Measurements from ENCODE around the gene FRMD3.

FRMD3 gene

GRCh38 chr9:83433846-83434245 is 104.4 kb downstream of the FRMD3 start:
- no peak for DNase-seq (ENCODE audit: low read depth in 2 of 2)

DNA sequence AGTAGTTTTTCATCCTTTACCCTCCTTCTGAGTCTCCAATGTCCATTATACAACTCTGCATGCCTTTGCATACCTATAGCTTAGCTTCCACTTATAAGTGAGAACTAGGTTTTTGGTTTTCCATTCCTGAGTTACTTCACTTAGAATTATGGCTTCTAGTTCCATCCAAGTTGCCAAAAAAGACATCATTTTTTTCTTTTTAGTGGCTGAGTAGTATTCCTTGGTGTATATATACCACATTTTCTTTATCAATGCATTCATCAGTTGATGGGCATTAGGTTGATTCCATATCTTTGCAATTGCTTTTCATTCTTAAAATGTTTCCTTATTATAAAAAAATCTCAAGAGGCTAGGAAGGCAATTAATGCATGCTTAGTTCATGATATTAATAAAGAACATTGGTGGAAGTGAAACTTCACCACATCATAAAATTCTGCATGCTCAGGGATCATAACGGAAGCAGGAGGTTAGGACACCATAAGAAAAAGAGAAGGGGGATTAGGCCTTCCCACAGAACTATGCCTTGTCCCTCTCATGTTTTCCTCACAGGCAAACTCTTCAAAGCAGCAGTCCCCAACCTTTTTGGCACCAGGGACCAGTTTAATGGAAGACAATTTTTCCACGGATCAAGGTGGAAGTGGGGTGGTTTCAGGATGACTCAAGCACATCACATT is 105.2 kb downstream of the FRMD3 start:
- no peak for DNase-seq (ENCODE audit: low read depth in 2 of 2)

GRCh38 chr9:83432104-83432627 is 106.0 kb downstream of the FRMD3 start:
- DNase-seq (ENCODE audit: low read depth in 2 of 2): no peak

- no peak for DNase-seq (ENCODE audit: low read depth in 2 of 2)
Observed at GRCh38 chr9:83431101-83432060, 106.8 kb downstream of the FRMD3 start.

DNA sequence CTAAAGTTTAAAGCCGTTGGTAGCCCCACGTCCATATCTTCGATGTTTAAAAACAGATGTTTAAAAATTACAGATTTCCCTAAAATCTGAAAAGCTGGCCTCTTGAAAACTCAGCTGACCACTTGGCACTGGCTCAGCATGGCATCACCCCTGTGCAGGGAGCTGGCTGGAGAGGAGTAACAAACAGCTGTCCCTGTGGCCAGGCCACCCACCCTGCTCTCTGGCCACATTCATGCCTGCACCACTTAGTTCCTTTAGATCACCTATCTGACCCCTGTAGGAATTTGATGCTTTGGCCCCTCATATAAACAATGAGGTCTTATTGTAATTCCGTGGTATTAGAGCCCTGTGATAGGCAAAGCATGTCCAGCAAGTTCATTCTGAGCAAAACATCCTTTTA is 107.5 kb downstream of the FRMD3 start:
- no peak for DNase-seq (ENCODE audit: low read depth in 2 of 2)

- no peak for DNase-seq (ENCODE audit: low read depth in 2 of 2)
Observed at GRCh38 chr9:83429229-83429628, 109.0 kb downstream of the FRMD3 start.

GRCh38 chr9:83425240-83425639 is 113.0 kb downstream of the FRMD3 start:
- DNase-seq (ENCODE audit: low read depth in 2 of 2): no peak

DNA sequence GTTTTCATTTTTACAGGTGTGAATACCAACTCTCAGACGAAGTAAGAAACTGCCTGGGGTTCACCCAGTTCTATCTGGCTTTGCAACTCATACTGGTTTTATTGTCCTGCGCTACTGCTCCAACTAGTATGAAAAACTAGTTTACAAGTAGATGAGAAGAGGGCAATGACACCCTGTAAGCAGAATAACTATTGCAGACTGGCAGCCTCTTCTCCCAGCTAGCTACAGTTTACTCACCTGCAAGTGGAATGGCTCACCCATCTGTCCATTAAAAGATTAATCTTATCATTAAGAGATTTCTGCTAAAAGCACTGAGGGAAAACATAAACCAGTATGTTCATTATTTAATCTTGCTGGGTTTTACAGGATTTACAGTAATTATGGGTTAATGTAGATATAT is 113.4 kb downstream of the FRMD3 start:
- DNase-seq (ENCODE audit: low read depth in 2 of 2): no peak

DNA sequence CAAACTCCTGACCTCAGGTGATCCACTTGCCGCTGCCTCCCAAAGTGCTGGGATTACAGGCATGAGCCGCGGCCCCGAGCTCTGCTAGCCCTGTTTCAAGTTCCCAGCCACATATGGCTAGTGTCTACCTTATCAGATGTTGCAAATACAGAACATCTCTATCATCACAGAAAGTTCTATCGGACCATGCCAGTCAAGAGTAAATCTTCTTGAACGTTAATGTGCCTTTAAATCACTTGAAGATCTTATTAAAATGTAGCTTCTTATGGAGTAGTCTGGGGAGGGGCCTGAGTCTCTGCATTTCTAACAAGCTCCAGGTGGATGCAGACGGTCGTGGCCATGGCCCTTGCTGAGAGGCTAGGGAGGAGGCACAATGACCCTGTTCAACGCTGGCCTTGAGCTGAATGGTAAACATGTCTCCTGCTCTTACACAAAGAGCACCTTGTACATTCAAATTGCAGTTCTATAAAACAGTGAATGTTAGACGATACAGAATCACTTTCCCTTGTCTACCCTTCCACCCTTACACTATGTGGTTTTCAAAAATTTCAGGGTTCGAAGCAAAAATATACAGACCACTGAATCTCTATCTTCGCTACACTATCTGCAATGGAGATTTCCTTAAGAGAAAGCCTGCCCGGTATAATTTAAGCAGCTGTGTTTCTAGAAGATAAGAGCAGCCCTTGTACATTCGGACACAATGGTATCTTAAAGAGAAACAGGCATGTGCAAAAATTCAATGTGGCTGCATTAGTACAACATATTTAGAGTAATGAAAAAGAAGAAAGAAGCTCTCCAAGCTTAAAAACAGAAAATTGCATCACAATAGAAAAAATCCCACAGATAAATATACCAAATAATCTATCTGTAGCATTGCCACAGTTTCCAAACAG is 114.1 kb downstream of the FRMD3 start:
- no peak for DNase-seq (ENCODE audit: low read depth in 2 of 2)

DNA sequence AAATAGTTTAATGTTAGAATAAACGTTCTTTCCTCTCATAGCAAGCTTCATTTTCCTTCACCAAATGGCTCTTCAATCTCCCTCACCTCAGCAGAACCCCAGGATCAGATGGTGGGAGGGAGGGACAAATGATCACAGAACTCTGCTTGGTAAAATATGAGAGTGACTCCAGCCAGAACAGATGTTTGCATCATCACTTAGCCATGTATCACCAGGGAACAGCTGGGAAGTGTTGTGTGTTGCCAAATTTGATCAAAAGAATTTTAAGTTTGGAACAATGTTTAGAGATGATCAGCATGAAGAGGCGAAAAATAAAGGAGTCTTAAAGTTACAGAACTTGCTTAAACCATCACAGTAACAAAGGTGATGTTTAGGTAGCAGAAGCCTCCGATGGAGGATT is 115.7 kb downstream of the FRMD3 start:
- DNase-seq (ENCODE audit: low read depth in 2 of 2): no peak

GRCh38 chr9:83420486-83420885 is 117.7 kb downstream of the FRMD3 start:
- no peak for DNase-seq (ENCODE audit: low read depth in 2 of 2)

DNA sequence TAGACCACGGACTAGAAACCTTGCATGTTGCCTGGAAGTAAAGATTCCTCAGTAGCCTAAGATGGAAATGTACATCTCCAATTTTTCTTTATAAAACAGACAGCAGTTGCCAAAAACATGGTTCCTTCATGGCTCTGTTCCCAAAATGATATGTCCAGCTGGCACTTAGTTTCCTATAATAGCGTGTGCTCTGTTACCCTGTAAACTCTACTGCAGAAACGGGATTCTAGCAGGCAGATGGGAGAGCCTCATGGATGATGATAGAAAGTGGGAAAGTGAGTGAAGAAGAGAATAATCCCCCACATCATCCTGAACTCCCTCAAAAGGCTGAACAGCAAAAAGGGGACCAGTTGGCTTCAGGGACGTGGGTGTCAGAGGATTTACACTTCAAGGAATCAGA is 118.2 kb downstream of the FRMD3 start:
- no peak for DNase-seq (ENCODE audit: low read depth in 2 of 2)

- no peak for DNase-seq (ENCODE audit: low read depth in 2 of 2)
Observed at GRCh38 chr9:83418283-83418682, 119.9 kb downstream of the FRMD3 start.

DNA sequence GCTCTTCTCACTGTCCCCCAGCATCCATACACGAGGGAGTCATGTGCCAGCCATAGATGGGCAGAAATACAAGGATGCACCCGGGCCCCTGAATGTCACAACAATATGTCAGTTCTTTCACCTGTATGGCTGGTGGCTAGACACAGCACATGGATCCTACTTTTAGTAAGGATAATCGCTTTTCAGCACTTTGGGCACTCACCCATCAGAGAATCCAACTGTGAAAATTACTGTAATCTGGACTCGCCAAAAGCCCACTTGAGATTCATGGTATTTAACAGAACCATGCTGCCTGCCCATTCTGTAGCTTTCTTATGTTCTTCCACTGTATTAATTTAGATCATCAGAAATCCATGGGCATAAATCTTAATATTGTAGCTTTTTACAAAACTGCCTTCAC is 124.8 kb downstream of the FRMD3 start:
- DNase-seq (ENCODE audit: low read depth in 2 of 2): no peak

DNA sequence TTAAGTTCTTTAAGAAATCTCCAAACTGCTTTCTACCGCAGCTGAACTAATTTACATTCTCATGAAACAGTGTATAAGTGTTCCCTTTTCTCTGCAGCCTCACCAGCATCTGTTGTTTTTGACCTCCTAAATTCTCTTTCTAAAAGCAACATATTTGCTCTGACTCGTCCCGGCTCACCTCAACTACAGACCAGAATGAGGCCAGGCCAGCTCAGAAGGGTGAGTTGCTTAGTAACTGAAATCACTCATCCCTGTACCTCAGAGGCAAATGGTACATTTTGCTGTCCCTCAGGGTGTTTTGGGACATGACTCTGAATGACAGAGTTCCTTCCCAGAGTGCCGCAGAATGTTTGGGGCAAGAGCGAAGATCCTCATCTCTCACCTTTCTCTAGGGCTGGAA is 127.5 kb downstream of the FRMD3 start:
- DNase-seq (ENCODE audit: low read depth in 2 of 2): no peak

DNA sequence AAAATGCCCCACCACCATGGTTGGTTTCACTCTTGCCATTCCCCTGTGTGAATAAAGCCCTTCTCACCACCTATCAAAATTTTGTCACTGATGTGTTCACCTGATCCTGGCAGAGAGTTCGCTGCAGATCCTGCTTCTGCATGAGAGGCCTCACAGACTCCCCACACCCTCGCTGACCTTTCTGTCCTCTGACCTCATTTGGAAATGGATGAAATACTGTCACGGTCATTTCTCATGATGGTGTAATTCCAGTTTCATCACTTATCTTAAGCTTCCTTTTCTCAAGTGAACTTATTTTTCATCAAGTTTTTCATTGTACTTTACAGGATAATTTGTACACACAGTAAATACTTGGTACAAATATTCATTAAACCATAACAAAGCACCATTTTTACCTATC is 131.3 kb downstream of the FRMD3 start:
- DNase-seq (ENCODE audit: low read depth in 2 of 2): no peak

- no peak for DNase-seq (ENCODE audit: low read depth in 2 of 2)
Observed at GRCh38 chr9:83405759-83406158, 132.4 kb downstream of the FRMD3 start.

DNA sequence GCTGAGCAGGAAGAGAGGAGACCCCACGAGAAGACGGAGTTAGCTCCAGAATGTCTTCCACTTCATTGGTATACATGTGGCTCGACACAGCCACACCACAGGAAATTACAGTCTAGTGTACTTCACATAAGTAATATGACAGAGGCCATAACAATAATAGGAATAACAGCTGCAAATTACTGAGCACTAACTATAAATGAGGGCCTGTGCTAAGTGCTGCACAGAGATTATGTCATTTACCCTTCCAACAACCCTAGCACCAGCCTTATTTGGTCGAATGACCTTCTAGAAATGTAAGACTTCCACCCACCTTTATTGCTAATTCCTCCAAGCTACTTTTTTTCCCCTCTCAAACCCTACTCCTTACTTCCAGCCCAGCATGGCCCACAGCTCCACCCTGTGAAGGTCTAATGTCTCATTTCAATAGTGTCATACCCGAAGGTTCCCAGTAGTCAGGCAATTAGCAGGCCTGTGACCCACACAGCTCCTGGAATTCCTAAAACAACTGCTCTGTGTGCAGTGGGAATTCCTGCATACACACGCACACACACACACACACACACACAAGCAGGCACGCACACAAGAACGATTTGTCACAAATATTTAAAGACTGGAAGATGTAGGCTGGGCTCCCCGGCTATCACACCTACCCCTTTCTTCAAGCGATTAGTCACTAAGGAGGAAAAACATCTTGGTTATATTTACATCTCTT is 134.5 kb downstream of the FRMD3 start:
- no peak for DNase-seq (ENCODE audit: low read depth in 2 of 2)

DNA sequence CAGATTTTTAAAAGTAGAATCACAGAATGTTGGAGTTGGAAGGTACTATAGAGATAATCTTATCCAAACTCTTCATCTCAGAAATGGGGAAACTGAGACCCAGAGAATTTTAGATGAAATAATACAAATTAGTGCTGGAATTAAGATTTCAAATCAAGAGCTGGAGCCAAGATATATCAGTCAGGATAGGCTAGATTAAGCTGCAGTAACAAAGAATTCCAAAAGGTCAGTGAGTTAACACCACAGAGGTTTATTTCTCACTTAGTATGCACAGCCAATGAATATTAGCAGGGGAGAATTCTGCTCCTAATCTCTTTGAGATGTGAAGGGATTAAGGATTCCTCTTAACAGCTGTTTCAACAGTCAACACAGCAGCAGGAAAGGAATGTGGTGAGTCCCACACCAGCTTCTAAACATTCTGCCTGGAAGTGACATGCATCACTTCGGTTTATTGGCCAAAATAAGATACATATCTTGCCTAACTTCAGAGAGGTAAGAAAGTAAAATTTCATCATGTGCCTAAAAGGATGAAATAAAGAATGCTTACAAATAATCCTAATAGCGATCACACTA is 136.8 kb downstream of the FRMD3 start:
- no peak for DNase-seq (ENCODE audit: low read depth in 2 of 2)

GRCh38 chr9:83396813-83397212 is 141.4 kb downstream of the FRMD3 start:
- DNase-seq (ENCODE audit: low read depth in 2 of 2): no peak

- no peak for DNase-seq (ENCODE audit: low read depth in 2 of 2)
Observed at GRCh38 chr9:83396342-83396741, 141.9 kb downstream of the FRMD3 start.
